ENCODE results near the gene ZNF217.
"Not testable (repeated sequence)": the region's sequence is repeated elsewhere in the genome, so short reads cannot be mapped to it uniquely, and the experiment has no call there.

ZNF217 gene
- long read RNA-seq, partial matches to known transcripts, result 9 of 18 reads
- long read RNA-seq, other reads (novel, unspliced or antisense), result 9 of 18 reads

DNA sequence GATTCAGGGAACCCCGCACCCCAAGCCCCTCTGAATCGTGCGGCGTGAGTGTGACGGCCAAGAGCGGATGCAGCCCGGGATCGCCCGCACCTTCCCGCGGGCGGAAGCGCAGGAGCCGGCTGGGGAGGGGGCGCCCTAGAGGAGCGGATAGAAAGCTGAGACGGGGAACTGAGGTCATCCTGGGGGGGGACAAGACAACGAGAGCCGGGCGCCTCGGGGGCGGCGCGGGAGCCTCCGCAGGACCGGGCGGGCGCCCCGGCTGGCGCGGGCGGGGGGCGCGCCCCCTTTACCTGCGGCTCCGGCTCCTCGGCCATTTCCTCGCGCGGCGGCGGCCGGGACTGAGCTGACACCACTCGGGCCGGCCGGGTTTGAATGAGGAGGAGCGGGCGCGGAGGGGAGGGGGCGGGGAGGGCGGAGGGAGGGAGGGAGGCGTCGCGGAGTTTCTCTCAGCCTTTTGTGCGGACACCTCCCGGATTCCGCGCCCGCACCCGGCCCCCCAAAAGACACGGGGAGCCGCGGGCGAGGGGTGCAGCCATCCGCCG is at the start of gene ZNF217:
TSS of gene ZNF217 (minus strand) at position 374 of the 542 bp plus-strand sequence. CDS start 11,013 bp downstream, outside the sequence.
- not testable (repeated sequence) for H3K27me3 ChIP-seq (ENCODE audit: insufficient read depth, poor library complexity, severe bottlenecking)
- peak; percentile 54; the same call in 1 of the 2 replicates for TF ChIP-seq POLR2AphosphoS5 (IDR thresholded peaks at IDR 0.05; ENCODE audit: low read depth)
- H3K27ac ChIP-seq (replicated peaks), result peak within 1 kb of the TSS; percentile 93
- H3K4me3 ChIP-seq (replicated peaks; ENCODE audit: insufficient read depth, low read length), result peak within 1 kb of the TSS; percentile 60
- DNase-seq (ENCODE audit: low read depth in 1 of 2, low spot score in 1 of 2), result peak in 1 of 2 experiments; percentile 62

DNA sequence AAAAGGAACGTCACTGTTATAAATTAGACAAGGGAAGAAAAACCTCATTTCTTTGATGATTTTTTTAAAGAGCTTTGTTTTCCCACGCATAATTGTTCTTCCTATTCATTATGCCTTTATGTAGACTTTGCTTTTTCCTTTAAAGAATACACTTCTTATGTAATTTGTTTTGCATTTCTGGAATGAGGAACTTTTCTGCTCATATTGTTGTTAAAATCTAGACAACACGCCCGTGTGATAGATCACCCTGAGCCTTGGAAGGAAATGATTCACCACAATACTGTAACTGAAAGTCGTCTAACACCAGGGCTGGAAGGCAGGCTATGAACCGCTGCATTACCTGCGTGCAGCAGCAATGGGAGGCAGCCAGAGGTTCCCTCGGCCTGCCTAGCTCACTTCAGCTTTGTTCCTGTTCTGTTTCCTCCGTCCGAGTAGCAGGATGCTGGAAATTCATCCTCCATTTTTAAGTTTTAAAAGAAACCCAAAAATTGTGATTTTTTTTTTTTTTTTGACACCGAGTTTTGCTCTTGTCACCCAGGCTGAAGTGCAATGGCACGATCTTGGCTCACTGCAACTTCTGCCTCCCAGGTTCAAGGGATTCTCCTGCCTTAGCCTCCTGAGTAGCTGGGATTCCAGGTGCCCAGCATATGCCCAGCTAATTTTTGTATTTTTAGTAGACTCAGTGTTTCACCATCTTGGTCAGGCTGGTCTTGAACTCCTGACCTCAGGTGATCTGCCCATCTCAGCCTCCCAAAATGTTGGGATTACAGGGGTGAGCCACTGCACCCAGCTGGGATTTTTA is 49.6 kb upstream of the ZNF217 start:
- peak overlapping the region; percentile 89 for H3K27ac ChIP-seq (replicated peaks)
- H3K27me3 ChIP-seq (ENCODE audit: insufficient read depth, poor library complexity, severe bottlenecking), result no peaks in the 10 kb centered on the region
- no peak overlapping the region for H3K4me3 ChIP-seq (replicated peaks; ENCODE audit: insufficient read depth, low read length)
- peak; percentile 69 to 88 for DNase-seq (ENCODE audit: low read depth in 1 of 2, low spot score in 1 of 2)
- TF ChIP-seq SPI1 (IDR thresholded peaks at IDR 0.05; ENCODE audit: borderline replicate concordance, low read depth) (peak; percentile 4; the same call in 1 of the 2 replicates), POLR2AphosphoS5 (IDR thresholded peaks at IDR 0.05; ENCODE audit: low read depth) (peak; percentile 81), CTCF (IDR thresholded peaks at IDR 0.05; ENCODE audit: insufficient read depth, low read length) (no peak)

DNA sequence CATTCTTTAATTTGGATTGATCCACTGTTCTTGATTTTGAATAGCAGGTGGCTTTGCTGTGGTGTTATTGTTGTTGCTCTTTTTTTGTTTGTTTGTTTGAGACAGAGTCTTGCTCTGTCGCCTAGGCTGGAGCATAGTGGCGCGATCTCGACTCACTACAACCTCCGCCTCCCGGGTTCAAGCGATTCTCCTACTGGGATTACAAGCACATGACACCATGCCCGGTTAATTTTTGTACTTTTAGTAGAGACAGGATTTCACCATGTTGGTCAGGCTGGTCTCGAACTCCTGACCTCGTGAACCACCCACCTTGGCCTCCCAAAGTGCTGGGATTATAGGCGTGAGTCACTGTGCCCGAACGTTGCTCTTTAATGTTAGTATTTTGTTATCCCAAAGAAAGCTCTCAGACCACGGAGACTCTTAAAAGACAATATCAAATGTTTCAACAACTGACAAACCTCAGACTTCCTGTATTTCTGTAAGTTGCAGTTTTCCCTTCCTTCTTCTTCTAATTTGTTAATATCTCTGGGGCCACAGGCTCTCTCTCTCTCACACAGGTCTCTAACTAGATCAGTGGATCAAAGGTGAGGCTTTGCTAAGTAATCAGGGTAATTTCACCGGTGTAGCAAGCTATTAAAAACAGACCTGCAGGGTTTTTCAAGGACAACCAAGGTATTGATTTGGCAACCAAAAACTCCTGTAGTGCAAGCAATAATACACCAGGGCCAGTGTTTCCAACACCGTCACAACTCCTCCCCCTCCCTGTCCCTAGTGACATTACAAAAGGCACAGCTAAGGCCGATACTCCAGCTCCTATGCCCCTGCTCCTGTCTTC is 48.8 kb upstream of the ZNF217 start:
- Histone ChIP-seq H3K27ac (replicated peaks) (peak overlapping the region; percentile 89), H3K4me3 (replicated peaks; ENCODE audit: insufficient read depth, low read length) (no peak overlapping the region), H3K27me3 (ENCODE audit: insufficient read depth, poor library complexity, severe bottlenecking) (no peaks in the 10 kb centered on the region)
- peak; percentile 71 to 89 for DNase-seq (ENCODE audit: low read depth in 1 of 2, low spot score in 1 of 2)
- TF ChIP-seq CTCF (IDR thresholded peaks at IDR 0.05; ENCODE audit: insufficient read depth, low read length), result no peak
- TF ChIP-seq SPI1 (IDR thresholded peaks at IDR 0.05; ENCODE audit: borderline replicate concordance, low read depth), result peak; percentile 88
- TF ChIP-seq POLR2AphosphoS5 (IDR thresholded peaks at IDR 0.05; ENCODE audit: low read depth), result 0 out of 2 replicates have a peak, but pooled peaks have one; percentile 3

DNA sequence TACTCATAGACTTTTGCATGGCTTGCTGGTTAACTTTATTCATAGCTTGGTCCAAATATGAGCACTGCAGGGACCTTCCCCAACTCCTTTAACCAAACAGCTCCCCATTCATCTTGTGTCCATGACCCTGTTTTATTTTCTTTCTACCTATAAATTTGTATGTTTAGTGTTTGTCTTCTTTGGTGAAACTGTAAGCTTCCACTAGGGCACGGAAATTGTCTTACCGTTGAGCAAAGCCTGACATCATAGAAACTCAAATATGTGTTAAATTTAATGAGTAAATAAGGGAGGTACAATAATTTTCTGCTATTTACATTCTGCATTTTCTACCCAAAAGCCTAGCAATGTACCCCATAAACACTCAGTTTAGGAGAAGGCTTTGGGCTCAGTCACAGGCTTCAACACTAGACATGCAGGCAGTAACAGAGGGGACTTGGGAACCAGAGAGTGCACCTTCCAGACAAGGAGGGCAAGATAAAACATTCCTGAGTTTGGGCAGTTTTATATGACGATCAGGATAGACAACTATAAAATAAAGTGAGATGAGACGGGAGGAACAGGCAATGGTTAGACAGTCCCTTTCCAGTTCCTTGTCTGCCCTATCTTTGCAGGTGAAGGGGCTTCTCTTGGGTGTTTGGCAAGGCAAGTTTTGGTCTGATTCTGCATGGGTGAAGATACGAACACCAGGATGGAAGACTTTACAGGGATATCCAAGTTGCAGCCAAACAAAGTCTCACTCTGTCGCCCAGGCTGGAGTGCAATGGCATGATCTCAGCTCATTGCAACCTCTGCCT is 46.2 kb upstream of the ZNF217 start:
- Histone ChIP-seq H3K4me3 (replicated peaks; ENCODE audit: insufficient read depth, low read length) (no peak overlapping the region), H3K27me3 (ENCODE audit: insufficient read depth, poor library complexity, severe bottlenecking) (no peaks in the 10 kb centered on the region), H3K27ac (replicated peaks) (no peak overlapping the region)
- DNase-seq (ENCODE audit: low read depth in 1 of 2, low spot score in 1 of 2), result no peak
- TF ChIP-seq, protein P1, sequence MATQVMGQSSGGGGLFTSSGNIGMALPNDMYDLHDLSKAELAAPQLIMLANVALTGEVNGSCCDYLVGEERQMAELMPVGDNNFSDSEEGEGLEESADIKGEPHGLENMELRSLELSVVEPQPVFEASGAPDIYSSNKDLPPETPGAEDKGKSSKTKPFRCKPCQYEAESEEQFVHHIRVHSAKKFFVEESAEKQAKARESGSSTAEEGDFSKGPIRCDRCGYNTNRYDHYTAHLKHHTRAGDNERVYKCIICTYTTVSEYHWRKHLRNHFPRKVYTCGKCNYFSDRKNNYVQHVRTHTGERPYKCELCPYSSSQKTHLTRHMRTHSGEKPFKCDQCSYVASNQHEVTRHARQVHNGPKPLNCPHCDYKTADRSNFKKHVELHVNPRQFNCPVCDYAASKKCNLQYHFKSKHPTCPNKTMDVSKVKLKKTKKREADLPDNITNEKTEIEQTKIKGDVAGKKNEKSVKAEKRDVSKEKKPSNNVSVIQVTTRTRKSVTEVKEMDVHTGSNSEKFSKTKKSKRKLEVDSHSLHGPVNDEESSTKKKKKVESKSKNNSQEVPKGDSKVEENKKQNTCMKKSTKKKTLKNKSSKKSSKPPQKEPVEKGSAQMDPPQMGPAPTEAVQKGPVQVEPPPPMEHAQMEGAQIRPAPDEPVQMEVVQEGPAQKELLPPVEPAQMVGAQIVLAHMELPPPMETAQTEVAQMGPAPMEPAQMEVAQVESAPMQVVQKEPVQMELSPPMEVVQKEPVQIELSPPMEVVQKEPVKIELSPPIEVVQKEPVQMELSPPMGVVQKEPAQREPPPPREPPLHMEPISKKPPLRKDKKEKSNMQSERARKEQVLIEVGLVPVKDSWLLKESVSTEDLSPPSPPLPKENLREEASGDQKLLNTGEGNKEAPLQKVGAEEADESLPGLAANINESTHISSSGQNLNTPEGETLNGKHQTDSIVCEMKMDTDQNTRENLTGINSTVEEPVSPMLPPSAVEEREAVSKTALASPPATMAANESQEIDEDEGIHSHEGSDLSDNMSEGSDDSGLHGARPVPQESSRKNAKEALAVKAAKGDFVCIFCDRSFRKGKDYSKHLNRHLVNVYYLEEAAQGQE (IDR thresholded peaks at IDR 0.05; ENCODE audit: insufficient replicate concordance, low read depth), result no peak
- TF ChIP-seq GABPA (IDR thresholded peaks at IDR 0.05; ENCODE audit: low read depth) (no peak), SPI1 (IDR thresholded peaks at IDR 0.05; ENCODE audit: borderline replicate concordance, low read depth) (no peak), POLR2AphosphoS5 (IDR thresholded peaks at IDR 0.05; ENCODE audit: low read depth) (no peak), CTCF (IDR thresholded peaks at IDR 0.05; ENCODE audit: insufficient read depth, low read length) (no peak)
